Measurements from ENCODE around the gene HEATR5A.
"Not testable (repeated sequence)": the region's sequence is repeated elsewhere in the genome, so short reads cannot be mapped to it uniquely, and the experiment has no call there.

The HEATR5A gene

DNA sequence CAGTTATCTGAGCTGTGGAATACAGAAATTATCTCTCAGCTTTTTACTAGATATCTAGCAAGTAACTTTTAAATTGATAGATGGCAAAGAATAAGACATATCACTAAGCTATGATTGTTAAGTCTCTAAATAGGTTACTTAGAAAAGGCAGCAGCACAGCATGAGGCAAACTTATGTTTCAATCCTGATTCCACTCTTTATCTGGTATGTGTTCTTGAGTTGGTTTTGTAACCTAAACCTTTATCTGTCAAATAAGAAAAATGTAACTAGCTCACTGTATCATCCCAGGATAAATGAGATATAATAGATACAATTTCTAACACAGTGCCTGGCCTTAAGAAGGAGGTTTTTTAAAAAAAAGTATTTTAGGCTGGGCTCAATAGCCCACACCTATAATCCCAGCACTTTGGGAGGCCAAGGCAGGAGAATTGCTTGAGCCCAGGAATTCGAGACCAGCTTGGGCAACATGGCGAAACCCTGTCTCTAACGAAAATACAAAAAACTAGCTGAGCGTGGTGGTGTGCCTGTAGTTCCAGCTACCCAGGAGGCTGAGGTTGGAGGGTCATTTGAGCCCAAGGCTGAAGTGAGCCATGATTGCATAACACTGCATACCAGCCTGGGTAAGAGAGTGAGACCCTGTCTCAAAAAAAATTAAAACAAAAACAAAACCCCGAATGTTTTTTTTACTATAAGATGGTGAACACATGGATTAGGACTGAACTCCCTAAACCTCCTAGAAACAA, 56.8 kb downstream of the HEATR5A start:
- H3K36me3 ChIP-seq (ENCODE audit: control insufficient read depth, insufficient read depth, low read length): peaks cover 5% of the 10 kb centered on the region
- H3K27ac ChIP-seq (ENCODE audit: insufficient read depth, low read length, poor library complexity, severe bottlenecking): no peak overlapping the region
- no peak for DNase-seq
- no peaks in the 10 kb centered on the region for H3K4me1 ChIP-seq (ENCODE audit: control insufficient read depth, insufficient read depth, low read length, poor library complexity, severe bottlenecking)
- no peak overlapping the region for H3K4me3 ChIP-seq (ENCODE audit: insufficient read depth, low read depth, low read length, poor library complexity, severe bottlenecking)
- H3K9me3 ChIP-seq (ENCODE audit: control insufficient read depth, low read length): no peaks in the 10 kb centered on the region
- H3K27me3 ChIP-seq (replicated peaks; ENCODE audit: control insufficient read depth, insufficient read depth, low read length, poor library complexity, severe bottlenecking): no peaks in the 10 kb centered on the region

DNA sequence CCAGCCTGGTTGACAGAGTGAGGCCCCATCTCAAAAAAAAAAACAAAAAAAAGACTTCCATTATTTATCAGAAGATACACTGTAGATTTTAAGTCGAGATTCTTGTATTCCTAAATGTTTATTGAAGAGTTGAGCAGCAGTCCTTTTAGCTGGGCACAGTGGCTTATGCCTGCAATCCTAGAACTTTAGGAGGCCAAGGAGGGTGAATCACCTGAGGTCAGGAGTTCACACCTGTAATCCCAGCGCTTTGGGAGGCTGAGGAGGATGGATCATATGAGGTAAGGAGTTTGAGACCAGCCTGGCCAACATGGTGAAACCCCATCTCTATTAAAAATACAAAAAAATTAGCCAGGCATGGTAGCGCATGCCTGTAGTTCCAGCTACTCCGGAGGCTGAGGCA, 57.6 kb downstream of the HEATR5A start:
- Histone ChIP-seq H3K4me3 (ENCODE audit: insufficient read depth, low read depth, low read length, poor library complexity, severe bottlenecking) (no peak overlapping the region), H3K27me3 (replicated peaks; ENCODE audit: control insufficient read depth, insufficient read depth, low read length, poor library complexity, severe bottlenecking) (no peaks in the 10 kb centered on the region), H3K9me3 (ENCODE audit: control insufficient read depth, low read length) (no peaks in the 10 kb centered on the region), H3K36me3 (ENCODE audit: control insufficient read depth, insufficient read depth, low read length) (peaks cover 7% of the 10 kb centered on the region), H3K4me1 (ENCODE audit: control insufficient read depth, insufficient read depth, low read length, poor library complexity, severe bottlenecking) (no peaks in the 10 kb centered on the region), H3K27ac (ENCODE audit: insufficient read depth, low read length, poor library complexity, severe bottlenecking) (no peak overlapping the region)
- no peak for DNase-seq

DNA sequence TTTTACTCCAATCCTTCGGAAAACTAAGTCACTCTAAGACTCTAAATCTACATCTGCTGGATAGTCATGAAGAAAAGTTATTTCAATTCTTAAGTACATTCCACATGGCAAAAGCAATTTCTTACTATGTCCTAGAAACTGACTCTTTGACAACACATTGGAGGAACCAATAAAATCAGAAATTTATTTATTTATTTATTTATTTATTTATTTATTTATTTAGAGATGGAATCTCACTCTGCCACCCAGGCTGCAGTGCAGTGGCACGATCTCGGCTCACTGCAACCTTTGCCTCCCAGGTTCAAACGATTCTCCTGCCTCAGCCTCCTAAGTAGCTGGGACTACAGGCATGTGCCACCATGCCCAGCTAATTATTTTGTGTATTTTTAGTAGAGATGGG, 58.6 kb downstream of the HEATR5A start:
- not testable (repeated sequence) for H3K27me3 ChIP-seq (replicated peaks; ENCODE audit: control insufficient read depth, insufficient read depth, low read length, poor library complexity, severe bottlenecking); H3K27ac ChIP-seq (ENCODE audit: insufficient read depth, low read length, poor library complexity, severe bottlenecking); DNase-seq; H3K4me1 ChIP-seq (ENCODE audit: control insufficient read depth, insufficient read depth, low read length, poor library complexity, severe bottlenecking); H3K4me3 ChIP-seq (ENCODE audit: insufficient read depth, low read depth, low read length, poor library complexity, severe bottlenecking); H3K9me3 ChIP-seq (ENCODE audit: control insufficient read depth, low read length); H3K36me3 ChIP-seq (ENCODE audit: control insufficient read depth, insufficient read depth, low read length)

DNA sequence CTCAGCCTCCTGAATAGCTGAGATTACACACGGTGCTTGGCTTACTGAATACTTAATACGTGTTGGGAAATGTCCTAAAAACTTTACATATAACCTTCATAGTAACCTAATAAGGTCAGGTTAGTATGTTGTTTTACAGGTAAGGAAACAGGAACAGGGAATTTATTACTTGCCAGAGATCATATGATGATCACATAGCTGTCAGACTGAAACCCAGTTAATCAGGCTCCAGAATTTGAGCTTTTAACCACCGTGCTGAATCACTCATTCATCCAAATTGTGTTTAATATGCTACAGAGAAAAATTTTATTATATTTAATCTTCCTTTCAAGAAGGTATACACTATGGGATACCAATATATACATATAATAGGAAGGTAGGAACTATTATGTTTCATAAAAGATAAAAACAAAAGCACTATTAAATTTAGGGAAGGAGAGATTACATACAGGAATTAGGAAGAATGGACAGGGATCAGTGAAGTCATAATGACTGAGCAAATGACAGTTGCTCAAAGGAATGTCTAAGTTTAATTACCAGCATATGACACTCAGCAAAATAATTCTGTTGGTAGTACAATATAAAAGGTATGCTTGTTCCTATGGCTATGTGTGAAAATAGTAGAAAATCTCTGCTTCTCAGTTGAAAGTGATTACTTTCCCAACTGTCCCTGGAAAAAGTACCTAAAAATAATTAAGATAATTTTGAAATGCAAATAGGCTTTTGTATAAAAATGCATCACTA, 59.3 kb downstream of the HEATR5A start:
- H3K4me1 ChIP-seq (ENCODE audit: control insufficient read depth, insufficient read depth, low read length, poor library complexity, severe bottlenecking): no peaks in the 10 kb centered on the region
- no peak overlapping the region for H3K4me3 ChIP-seq (ENCODE audit: insufficient read depth, low read depth, low read length, poor library complexity, severe bottlenecking)
- no peaks in the 10 kb centered on the region for H3K27me3 ChIP-seq (replicated peaks; ENCODE audit: control insufficient read depth, insufficient read depth, low read length, poor library complexity, severe bottlenecking)
- H3K9me3 ChIP-seq (ENCODE audit: control insufficient read depth, low read length): no peaks in the 10 kb centered on the region
- no peak for DNase-seq
- no peak overlapping the region for H3K27ac ChIP-seq (ENCODE audit: insufficient read depth, low read length, poor library complexity, severe bottlenecking)
- H3K36me3 ChIP-seq (ENCODE audit: control insufficient read depth, insufficient read depth, low read length): peaks cover 8% of the 10 kb centered on the region

DNA sequence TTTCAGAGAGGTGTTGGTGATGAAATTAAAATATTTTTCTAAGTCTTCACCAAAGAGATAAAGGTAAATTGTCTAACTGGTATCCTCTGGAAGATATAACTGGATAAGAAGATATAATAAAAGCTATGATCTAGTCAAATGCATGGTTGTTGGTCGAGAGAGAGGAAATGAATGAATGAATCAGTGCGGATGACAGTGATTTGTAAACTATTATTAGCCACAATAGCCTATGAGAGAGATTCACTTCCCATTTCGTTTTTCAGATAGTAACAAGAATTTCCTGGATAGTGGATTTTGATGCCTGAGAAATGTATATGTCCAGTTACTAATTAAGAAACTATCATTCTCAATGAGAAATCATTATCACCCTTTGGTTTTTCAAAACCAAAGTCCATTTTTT, 63.1 kb downstream of the HEATR5A start:
- DNase-seq: no peak
- Histone ChIP-seq H3K36me3 (ENCODE audit: control insufficient read depth, insufficient read depth, low read length) (peaks cover 4% of the 10 kb centered on the region), H3K27ac (ENCODE audit: insufficient read depth, low read length, poor library complexity, severe bottlenecking) (no peak overlapping the region)

DNA sequence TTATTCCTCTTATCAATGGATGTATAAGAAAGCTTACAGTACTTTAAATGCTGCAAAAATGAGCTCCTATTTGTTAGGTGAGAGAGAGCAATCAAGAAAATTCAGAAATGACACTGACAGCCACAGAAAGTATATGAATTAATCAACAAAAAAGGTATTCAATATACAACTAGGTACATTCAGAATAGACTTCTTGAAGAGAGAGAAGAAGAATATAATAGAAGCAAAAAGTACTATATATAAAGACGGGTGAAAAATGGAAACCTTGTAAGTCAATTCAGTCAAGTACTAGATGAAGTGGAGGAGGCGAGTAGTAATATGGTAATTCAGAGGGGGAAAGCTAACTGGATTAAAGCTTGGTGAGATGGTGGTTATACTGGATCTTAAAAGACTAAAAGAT, 74.3 kb downstream of the HEATR5A start:
- Histone ChIP-seq H3K4me1 (ENCODE audit: control insufficient read depth, insufficient read depth, low read length, poor library complexity, severe bottlenecking) (no peaks in the 10 kb centered on the region), H3K4me3 (ENCODE audit: insufficient read depth, low read depth, low read length, poor library complexity, severe bottlenecking) (no peak overlapping the region), H3K9me3 (ENCODE audit: control insufficient read depth, low read length) (no peaks in the 10 kb centered on the region), H3K27me3 (replicated peaks; ENCODE audit: control insufficient read depth, insufficient read depth, low read length, poor library complexity, severe bottlenecking) (no peaks in the 10 kb centered on the region), H3K36me3 (ENCODE audit: control insufficient read depth, insufficient read depth, low read length) (peaks cover 6% of the 10 kb centered on the region), H3K27ac (ENCODE audit: insufficient read depth, low read length, poor library complexity, severe bottlenecking) (no peak overlapping the region)
- DNase-seq: no peak

More for the DNA sequence above, 63.1 kb downstream of the HEATR5A start:
- Histone ChIP-seq H3K27me3 (replicated peaks; ENCODE audit: control insufficient read depth, insufficient read depth, low read length, poor library complexity, severe bottlenecking) (no peaks in the 10 kb centered on the region), H3K4me3 (ENCODE audit: insufficient read depth, low read depth, low read length, poor library complexity, severe bottlenecking) (no peak overlapping the region), H3K4me1 (ENCODE audit: control insufficient read depth, insufficient read depth, low read length, poor library complexity, severe bottlenecking) (no peaks in the 10 kb centered on the region), H3K9me3 (ENCODE audit: control insufficient read depth, low read length) (no peaks in the 10 kb centered on the region)

DNA sequence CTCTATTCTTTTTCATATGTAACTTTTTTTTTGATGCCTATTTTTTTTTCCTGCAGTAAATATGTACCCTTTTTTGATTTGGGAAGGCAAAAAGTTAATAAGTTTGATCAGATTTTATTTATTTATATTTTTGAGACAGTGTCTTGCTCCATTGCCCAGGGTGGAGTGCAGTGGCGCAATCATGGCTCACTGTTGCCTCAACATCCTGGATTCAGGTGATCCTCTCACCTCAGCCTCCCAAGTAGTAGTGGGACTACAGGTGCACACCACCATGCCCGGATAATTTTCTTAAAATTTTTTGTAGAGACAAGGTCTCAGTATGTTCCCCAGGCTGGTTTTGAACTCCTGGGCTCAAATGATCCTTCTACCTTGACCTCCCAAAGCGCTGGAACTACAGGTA, 79.1 kb downstream of the HEATR5A start:
- Histone ChIP-seq H3K36me3 (ENCODE audit: control insufficient read depth, insufficient read depth, low read length) (no peaks in the 10 kb centered on the region), H3K27me3 (replicated peaks; ENCODE audit: control insufficient read depth, insufficient read depth, low read length, poor library complexity, severe bottlenecking) (no peaks in the 10 kb centered on the region), H3K9me3 (ENCODE audit: control insufficient read depth, low read length) (no peaks in the 10 kb centered on the region), H3K4me1 (ENCODE audit: control insufficient read depth, insufficient read depth, low read length, poor library complexity, severe bottlenecking) (no peaks in the 10 kb centered on the region), H3K4me3 (ENCODE audit: insufficient read depth, low read depth, low read length, poor library complexity, severe bottlenecking) (no peak overlapping the region), H3K27ac (ENCODE audit: insufficient read depth, low read length, poor library complexity, severe bottlenecking) (no peak overlapping the region)
- DNase-seq: no peak

DNA sequence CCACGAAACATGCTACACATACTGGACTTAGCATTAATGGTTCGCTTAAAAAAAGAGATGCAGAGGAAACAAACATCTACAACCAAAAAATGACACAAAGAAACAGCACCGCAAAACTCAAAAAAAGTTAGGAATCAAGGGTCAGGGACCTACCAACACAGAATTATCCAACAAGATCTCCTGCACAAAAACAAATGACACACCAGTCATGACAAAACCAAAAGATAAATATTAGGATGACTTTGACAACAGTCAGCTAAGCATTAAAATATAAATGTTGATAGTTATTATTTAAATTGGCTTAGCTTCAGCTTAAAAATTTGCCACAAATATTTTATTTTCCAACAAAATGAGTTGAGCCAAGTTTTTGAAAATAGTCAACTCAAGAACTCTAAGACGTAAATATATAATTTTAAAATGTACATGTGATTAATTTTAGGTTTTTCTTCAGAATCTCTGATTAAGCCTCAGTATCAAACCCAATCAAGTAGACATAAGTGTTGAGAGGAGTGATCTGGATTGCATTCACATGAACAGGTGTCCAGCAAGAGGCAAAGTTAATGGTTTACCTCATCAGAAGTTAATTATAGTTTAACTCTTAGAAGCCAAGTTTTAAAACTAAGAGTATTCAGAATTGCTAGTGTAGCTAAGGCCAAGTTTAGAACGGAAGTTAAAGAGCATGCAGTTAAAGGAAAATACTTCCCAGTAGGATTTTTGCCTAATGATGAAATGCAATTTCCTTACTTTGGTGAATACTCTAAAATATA, 79.9 kb downstream of the HEATR5A start:
- no peak overlapping the region for H3K4me3 ChIP-seq (ENCODE audit: insufficient read depth, low read depth, low read length, poor library complexity, severe bottlenecking)
- no peaks in the 10 kb centered on the region for H3K27me3 ChIP-seq (replicated peaks; ENCODE audit: control insufficient read depth, insufficient read depth, low read length, poor library complexity, severe bottlenecking)
- H3K9me3 ChIP-seq (ENCODE audit: control insufficient read depth, low read length): no peaks in the 10 kb centered on the region
- H3K27ac ChIP-seq (ENCODE audit: insufficient read depth, low read length, poor library complexity, severe bottlenecking): no peak overlapping the region
- no peaks in the 10 kb centered on the region for H3K36me3 ChIP-seq (ENCODE audit: control insufficient read depth, insufficient read depth, low read length)
- no peaks in the 10 kb centered on the region for H3K4me1 ChIP-seq (ENCODE audit: control insufficient read depth, insufficient read depth, low read length, poor library complexity, severe bottlenecking)
- no peak for DNase-seq

DNA sequence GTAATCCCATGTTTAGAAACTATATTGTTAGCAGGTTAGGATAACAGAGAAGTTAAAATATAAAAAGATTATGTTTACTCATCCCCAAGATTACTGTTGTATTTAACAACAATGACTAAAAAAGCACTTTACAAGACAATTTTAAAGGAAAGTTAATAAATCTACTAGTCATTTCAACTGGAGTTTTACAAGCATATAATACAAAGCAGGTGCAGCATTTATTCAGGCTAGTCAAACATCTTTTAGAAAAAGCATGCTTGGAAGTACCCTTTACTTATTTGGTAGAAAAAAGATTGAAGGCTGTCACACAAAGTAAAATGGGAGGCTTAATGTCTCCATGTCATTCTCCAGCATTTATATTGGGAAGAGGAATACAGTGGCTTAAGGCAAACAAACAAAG, 80.6 kb downstream of the HEATR5A start:
- no peaks in the 10 kb centered on the region for H3K27me3 ChIP-seq (replicated peaks; ENCODE audit: control insufficient read depth, insufficient read depth, low read length, poor library complexity, severe bottlenecking)
- DNase-seq: no peak
- H3K9me3 ChIP-seq (ENCODE audit: control insufficient read depth, low read length): no peaks in the 10 kb centered on the region
- H3K4me3 ChIP-seq (ENCODE audit: insufficient read depth, low read depth, low read length, poor library complexity, severe bottlenecking): no peak overlapping the region
- H3K36me3 ChIP-seq (ENCODE audit: control insufficient read depth, insufficient read depth, low read length): no peaks in the 10 kb centered on the region
- H3K4me1 ChIP-seq (ENCODE audit: control insufficient read depth, insufficient read depth, low read length, poor library complexity, severe bottlenecking): no peaks in the 10 kb centered on the region
- H3K27ac ChIP-seq (ENCODE audit: insufficient read depth, low read length, poor library complexity, severe bottlenecking): no peak overlapping the region

DNA sequence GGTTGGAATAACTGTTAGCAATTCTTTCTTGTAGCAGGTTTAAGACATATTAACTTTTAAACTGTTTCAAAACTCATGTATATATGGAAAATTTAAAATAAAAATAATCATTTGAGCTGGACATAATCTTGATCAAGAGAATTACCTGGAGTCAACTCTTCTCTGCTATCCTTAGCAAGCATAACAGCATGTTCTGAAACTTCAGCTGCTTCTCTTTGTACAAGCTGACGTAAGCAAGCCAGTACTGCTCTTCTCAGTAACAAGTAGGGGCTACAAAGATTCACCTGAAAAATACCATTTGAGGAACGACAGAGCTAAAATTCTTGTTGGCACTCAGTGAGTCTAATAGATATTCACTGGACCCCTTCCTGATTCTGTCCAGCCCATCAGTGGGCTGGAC, 83.0 kb downstream of the HEATR5A start:
- no peaks in the 10 kb centered on the region for H3K27me3 ChIP-seq (replicated peaks; ENCODE audit: control insufficient read depth, insufficient read depth, low read length, poor library complexity, severe bottlenecking)
- H3K36me3 ChIP-seq (ENCODE audit: control insufficient read depth, insufficient read depth, low read length): no peaks in the 10 kb centered on the region
- no peak overlapping the region for H3K4me3 ChIP-seq (ENCODE audit: insufficient read depth, low read depth, low read length, poor library complexity, severe bottlenecking)
- no peak for DNase-seq
- H3K4me1 ChIP-seq (ENCODE audit: control insufficient read depth, insufficient read depth, low read length, poor library complexity, severe bottlenecking): no peaks in the 10 kb centered on the region
- H3K27ac ChIP-seq (ENCODE audit: insufficient read depth, low read length, poor library complexity, severe bottlenecking): no peak overlapping the region
- H3K9me3 ChIP-seq (ENCODE audit: control insufficient read depth, low read length): no peaks in the 10 kb centered on the region
